Fibroblast of skin of left quadriceps (primary cell): Measurements from ENCODE around the gene CTSW.

Source experiments
- DNase-seq, 2 experiments: peaks; one replicate each; pipeline ENCODE4 v3.0.0-alpha.2; 2013; ENCODE audit warnings: low read depth in 2 of 2

The CTSW gene

DNA sequence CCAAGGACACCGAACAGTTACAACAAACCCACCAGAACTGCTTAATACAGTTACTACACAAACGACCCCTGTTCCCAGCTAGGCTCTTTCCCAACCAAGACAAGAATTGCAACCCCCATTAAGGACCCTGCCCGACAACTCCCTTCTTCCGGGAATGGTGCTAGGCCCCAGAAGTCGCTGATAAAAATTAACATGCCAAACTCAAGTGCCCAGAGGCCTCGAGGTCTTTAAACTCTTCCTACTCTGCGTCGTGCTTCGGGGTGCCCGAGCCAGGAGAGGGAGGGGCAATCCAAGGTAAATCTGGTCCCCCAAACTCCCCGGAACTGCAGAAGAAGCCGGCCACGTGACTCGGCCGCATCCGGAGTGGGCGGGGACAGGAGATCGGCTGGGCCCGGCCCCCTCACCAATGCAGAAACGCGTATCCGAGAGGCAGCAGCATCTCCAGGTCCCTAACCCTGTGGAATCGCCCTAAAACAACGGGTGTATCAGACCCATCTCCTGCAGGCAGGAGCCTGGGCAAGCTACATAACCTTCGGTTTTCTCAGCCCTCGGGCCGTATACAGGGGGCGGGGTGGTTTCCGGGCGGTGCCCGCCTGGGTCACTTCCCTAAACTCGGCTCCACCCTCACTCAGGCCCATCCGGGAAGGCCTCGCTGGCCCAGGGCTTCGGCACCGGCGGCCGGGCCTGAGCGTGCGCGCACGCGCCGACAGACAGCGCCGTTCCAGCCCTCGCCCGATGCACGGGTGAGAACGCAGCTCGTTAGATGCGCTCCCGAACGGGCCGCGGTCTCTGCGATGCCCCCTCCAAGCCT lies 22.7 kb upstream of the CTSW start:
- DNase-seq, result no peak

DNA sequence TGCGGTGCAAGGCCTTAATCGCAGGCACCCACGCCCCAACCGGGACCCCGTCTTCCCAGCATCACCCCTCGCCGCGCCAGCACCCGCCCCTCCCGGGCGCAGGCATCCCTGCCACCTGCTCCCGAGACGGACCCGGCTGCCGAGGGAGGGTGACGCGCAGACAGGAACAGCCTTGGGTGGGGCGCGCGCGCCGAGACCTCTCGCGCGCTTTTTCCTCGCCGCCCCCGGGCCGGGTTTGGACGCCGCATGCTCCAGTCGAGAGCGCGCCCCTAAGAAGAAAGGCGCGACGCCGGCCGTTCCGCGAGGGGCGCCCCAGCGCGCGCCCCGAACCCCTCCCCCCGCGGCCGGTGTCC lies 22.2 kb upstream of the CTSW start:
- DNase-seq, result no peak

- DNase-seq, result peak; percentile 96
These were observed 21.6 kb upstream of the CTSW start, which contains the start of gene CFL1 for GRCh38 chr11:65857853-65858680. Gene CFL1, minus strand, starts transcription at chr11:65858180. Its CDS starts 81 bp downstream, at chr11:65858099.

GRCh38 chr11:65858681-65859087 lies 21.0 kb upstream of the CTSW start:
- no peak for DNase-seq

- DNase-seq, result peak; percentile 99
These were observed 20.4 kb upstream of the CTSW start for GRCh38 chr11:65859095-65859811.

DNA sequence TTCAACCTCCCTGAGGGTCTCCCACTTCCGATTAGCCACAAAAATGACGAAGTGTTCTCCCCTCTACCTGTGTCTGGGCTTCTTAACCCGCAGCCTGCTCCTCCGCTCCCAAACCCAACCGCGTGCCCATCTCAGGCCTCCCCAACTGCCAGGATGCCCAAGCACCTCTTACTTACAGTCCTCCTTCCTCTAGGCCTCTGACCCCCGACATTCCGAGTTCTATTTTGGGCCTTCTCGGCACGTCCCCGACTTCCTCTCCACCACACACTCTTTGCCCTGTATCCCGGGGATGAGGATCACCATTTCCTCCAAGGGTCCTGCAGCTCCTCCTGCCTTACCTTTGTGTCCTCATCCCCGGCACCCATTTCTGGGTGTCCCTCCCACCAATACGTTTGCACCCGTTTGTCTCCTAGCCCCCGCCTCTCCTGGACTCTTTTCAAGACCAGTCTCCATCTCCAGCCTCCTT lies 19.8 kb upstream of the CTSW start:
- no peak for DNase-seq

- DNase-seq, result peak; percentile 97 to 98
These were observed 19.1 kb upstream of the CTSW start, which contains the start of gene MUS81 for GRCh38 chr11:65860278-65861164. Gene MUS81, plus strand, starts transcription at chr11:65860433. Its CDS starts 321 bp downstream, at chr11:65860754.

- no peak for DNase-seq
These were observed 18.5 kb upstream of the CTSW start for GRCh38 chr11:65861165-65861505.

DNA sequence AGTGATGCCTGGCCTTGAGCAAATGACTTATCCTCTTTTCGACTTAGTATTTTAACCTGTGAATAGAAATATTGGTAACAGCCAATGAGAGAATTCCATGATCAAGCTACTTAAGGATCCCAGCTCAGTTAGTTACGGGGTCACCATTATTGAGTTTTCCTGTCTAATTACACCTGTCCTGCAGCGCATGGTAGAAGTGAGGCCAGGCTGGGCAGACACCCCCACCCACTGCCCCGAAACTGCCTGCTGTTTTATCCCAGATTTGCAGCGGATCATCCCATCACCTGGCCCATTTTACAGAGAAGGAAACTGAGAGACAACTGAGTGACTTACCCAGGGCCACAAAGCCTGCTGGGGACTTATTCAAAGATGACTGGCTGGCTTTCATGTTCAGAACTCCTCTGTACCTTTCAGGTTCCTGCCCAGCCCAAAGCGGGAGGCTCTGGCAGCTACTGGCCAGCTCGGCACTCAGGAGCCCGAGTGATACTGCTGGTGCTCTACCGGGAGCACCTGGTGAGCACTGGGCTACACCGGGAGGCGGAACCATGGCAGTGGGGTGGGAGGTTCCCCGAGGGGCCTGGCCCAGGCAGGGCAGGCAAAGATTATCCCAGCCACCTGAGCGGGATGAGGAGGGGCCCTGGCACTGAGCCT lies 18.0 kb upstream of the CTSW start:
- DNase-seq, result no peak

DNA sequence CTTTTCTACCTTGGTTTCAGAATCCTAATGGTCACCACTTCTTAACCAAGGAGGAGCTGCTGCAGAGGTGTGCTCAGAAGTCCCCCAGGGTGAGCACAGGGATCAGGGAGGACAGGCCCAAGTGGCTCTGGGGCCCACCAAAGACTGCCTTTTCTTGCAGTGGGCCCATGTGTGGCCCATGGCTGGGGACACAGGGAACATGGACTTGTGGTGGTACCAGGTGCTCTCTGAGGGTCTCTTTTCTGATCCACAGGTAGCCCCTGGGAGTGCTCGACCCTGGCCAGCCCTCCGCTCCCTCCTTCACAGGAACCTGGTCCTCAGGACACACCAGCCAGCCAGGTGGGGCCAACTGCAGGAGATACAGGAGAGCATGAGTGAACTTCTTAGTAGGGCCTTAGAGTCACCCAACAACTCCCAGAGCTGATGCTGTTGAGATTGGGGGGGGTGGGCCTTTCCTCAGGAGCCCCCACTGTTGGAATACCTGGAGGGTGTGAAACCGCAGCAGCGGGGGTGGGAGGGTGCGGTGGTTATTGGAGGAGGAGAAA lies 17.4 kb upstream of the CTSW start:
- DNase-seq, result no peak

DNA sequence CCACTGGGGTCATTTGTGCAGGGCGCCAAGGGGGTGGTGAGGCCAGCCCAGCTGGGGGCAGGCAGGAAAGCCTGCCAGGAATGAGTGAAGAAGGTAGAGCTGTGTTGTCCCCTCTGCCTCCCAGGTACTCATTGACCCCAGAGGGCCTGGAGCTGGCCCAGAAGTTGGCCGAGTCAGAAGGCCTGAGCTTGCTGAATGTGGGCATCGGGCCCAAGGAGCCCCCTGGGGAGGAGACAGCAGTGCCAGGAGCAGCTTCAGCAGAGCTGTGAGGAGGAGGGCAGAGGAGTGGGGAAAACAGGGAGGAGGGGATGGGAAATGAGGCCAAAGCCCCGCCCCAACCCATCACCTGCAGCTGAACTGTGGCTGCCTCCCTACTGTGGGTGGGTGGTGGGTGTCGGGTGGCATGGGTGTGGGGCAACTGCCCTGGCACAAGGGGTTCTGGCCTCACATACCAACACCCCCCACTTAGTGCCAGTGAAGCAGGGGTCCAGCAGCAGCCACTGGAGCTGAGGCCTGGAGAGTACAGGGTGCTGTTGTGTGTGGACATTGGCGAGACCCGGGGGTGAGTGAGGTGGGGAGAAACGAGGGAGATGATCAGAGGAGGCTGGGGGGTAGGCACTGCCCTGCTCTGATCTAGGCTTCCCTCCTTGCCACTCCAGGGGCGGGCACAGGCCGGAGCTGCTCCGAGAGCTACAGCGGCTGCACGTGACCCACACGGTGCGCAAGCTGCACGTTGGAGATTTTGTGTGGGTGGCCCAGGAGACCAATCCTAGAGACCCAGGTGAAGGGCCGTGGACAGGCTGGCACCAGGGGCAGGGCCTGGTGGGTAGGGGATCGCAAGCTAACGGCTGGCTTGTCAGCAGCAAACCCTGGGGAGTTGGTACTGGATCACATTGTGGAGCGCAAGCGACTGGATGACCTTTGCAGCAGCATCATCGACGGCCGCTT lies 16.4 kb upstream of the CTSW start:
- no peak for DNase-seq

- DNase-seq, result no peak
These were observed 15.5 kb upstream of the CTSW start for GRCh38 chr11:65863889-65864705.

GRCh38 chr11:65864706-65865471 lies 14.7 kb upstream of the CTSW start:
- no peak for DNase-seq

GRCh38 chr11:65865550-65866172 lies 14.0 kb upstream of the CTSW start:
- no peak for DNase-seq

GRCh38 chr11:65866509-65867283 lies 12.9 kb upstream of the CTSW start:
- no peak for DNase-seq
